PC-9 (cell line): ENCODE measurements around the gene ATM.

Experiments used
- EZH2 ChIP-seq: fragments of 200-600 bp; sonication (generic); IDR thresholded peaks from 2 replicates; pipeline ENCODE4 v1.8.0; 2017; ENCODE audit warnings: antibody characterized with exemption, low read depth
- TF ChIP-seq, protein P1 (sequence below): fragments of 200-600 bp; sonication (generic); conservative IDR thresholded peaks from 2 replicates; pipeline ENCODE4 v1.6.1; 2017; ENCODE audit warnings: mixed run types, antibody characterized with exemption, mild to moderate bottlenecking, moderate library complexity

DNA sequence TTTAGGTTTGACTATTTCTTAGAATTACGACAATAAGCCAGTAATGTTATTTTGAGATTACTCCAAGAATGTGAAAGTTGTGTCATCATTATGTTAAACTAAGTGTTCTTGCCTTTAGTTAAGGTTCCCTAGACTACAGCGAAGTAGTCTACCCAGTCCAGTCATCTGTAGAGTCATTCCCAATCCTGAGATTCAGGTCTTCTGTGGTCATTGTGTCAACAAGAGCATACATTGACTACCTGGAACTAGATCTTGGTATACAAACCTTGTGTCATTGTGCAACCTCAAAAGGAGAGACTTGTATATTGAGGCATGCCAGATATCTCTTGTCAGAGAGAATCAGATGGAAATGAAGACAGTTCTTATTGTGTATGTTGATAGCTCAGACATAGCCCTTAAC lies 115.9 kb downstream of the ATM start:
- TF ChIP-seq EZH2: no peak
- TF ChIP-seq, protein P1, sequence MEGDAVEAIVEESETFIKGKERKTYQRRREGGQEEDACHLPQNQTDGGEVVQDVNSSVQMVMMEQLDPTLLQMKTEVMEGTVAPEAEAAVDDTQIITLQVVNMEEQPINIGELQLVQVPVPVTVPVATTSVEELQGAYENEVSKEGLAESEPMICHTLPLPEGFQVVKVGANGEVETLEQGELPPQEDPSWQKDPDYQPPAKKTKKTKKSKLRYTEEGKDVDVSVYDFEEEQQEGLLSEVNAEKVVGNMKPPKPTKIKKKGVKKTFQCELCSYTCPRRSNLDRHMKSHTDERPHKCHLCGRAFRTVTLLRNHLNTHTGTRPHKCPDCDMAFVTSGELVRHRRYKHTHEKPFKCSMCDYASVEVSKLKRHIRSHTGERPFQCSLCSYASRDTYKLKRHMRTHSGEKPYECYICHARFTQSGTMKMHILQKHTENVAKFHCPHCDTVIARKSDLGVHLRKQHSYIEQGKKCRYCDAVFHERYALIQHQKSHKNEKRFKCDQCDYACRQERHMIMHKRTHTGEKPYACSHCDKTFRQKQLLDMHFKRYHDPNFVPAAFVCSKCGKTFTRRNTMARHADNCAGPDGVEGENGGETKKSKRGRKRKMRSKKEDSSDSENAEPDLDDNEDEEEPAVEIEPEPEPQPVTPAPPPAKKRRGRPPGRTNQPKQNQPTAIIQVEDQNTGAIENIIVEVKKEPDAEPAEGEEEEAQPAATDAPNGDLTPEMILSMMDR: no peak
